Naive thymus-derived CD4-positive, alpha-beta T cell (primary cell): ENCODE measurements around the gene TMEFF1. TPM values are rescaled to one million over a fixed set of nuclear protein-coding genes. Genes with fewer than 3 reads are reported as not detected.

Source experiments
- ATAC-seq: fragments of 150-1000 bp; cut with Tn5 transposase; 2 replicates; pipeline ENCODE4 v1.10.0; 2021; ENCODE audit warnings: mild to moderate bottlenecking, moderate library complexity
- CTCF ChIA-PET: fragments of 350-600 bp; sonication (Branson Sonifier 250); formaldehyde crosslinking; loops from one replicate; lab custom pipeline; 2021; ENCODE audit warnings: antibody characterized with exemption; lab: Charles Lee
- POLR2A ChIA-PET: fragments of 350-600 bp; sonication (Branson Sonifier 250); formaldehyde crosslinking; loops from one replicate; lab custom pipeline; 2021; ENCODE audit warnings: antibody characterized with exemption, inconsistent platforms; lab: Charles Lee
- DNase-seq, 9 donors: peaks; one replicate each; pipeline versions ENCODE4 v3.0.0 to v3.0.0-alpha.2; 2020 to 2022; ENCODE audit warnings: mixed read lengths in 1 of 9
- H3K27ac ChIP-seq: one replicate; pipeline ENCODE4 v1.7.0; 2013; ENCODE audit warnings: mild to moderate bottlenecking, low read depth, low read length, moderate library complexity
- H3K27me3 ChIP-seq, 2 donors: one replicate each; pipeline ENCODE4 v1.7.0; 2013; ENCODE audit warnings: low read length in 2 of 2, mild to moderate bottlenecking in 2 of 2, moderate library complexity in 2 of 2; ENCODE audit not compliant: control insufficient read depth in 2 of 2, insufficient read depth in 2 of 2
- H3K36me3 ChIP-seq, 3 experiments: 1 replicate in 2 of 3; 2 replicates in 1 of 3; pipeline ENCODE4 v1.7.0; 2013; ENCODE audit warnings: low read length in 3 of 3, mild to moderate bottlenecking in 3 of 3, moderate library complexity in 1 of 3; ENCODE audit not compliant: insufficient read depth in 3 of 3, control insufficient read depth in 2 of 3
- H3K4me1 ChIP-seq, 2 donors: one replicate each; pipeline ENCODE4 v1.7.0; 2013; ENCODE audit warnings: low read length in 2 of 2, mild to moderate bottlenecking in 2 of 2, moderate library complexity in 1 of 2; ENCODE audit not compliant: control insufficient read depth in 2 of 2, insufficient read depth in 2 of 2
- H3K4me3 ChIP-seq: 2 replicates; pipeline ENCODE4 v1.7.0; 2013; ENCODE audit warnings: mild to moderate bottlenecking, low read length
- H3K9me3 ChIP-seq, 3 experiments: 1 replicate in 2 of 3; 2 replicates in 1 of 3; pipeline ENCODE4 v1.7.0; 2013; ENCODE audit warnings: low read length in 3 of 3; ENCODE audit not compliant: control insufficient read depth in 2 of 3
- H3K27ac Mint-ChIP-seq, 9 donors: one replicate each; pipeline ENCODE4 v1.8.0; 2020 to 2022; ENCODE audit warnings: mixed read lengths in 9 of 9, mild to moderate bottlenecking in 8 of 9, moderate library complexity in 5 of 9, inconsistent platforms in 2 of 9
- H3K27me3 Mint-ChIP-seq, 5 donors: one replicate each; pipeline ENCODE4 v1.8.0; 2021 to 2022; ENCODE audit warnings: mixed read lengths in 5 of 5, mild to moderate bottlenecking in 1 of 5
- H3K36me3 Mint-ChIP-seq, 5 donors: one replicate each; pipeline ENCODE4 v1.8.0; 2020 to 2022; ENCODE audit warnings: mixed read lengths in 5 of 5, mild to moderate bottlenecking in 3 of 5, inconsistent platforms in 1 of 5
- H3K4me1 Mint-ChIP-seq, 7 donors: one replicate each; pipeline ENCODE4 v1.8.0; 2020 to 2022; ENCODE audit warnings: mixed read lengths in 7 of 7, mild to moderate bottlenecking in 3 of 7, inconsistent platforms in 1 of 7
- H3K4me3 Mint-ChIP-seq, 10 donors: one replicate each; pipeline ENCODE4 v1.8.0; 2020 to 2022; ENCODE audit warnings: mild to moderate bottlenecking in 10 of 10, mixed read lengths in 10 of 10, moderate library complexity in 6 of 10, inconsistent platforms in 2 of 10
- H3K9me3 Mint-ChIP-seq, 11 donors: one replicate each; pipeline ENCODE4 v1.8.0; 2020 to 2022; ENCODE audit warnings: mixed read lengths in 11 of 11, mild to moderate bottlenecking in 4 of 11, inconsistent platforms in 1 of 11, moderate library complexity in 1 of 11
- intact Hi-C, 2 donors: fragments of 100-400 bp; cut with micrococcal nuclease; formaldehyde crosslinking; loops; one replicate each; pipeline ENCODE4 v1.15.1; 2023
- polyA plus RNA-seq, 2 donors: library from polyadenylated mRNA; unstranded; fragments of 300-500 nt; fragmentation: Illumina TruSeq; gene quantifications; one replicate each; pipeline ENCODE4 v1.2.3, GENCODE V29; 2021
- total RNA-seq, 6 experiments: library from RNA in 5 of 6; stranded (reverse) in 5 of 6; gene quantifications; 1 replicate in 5 of 6; 2 replicates in 1 of 6; pipeline ENCODE4 v1.2.3 and lab custom pipeline; 2021 to 2026

The TMEFF1 gene
- total and polyA plus RNA-seq, 7 experiments from 2014 or later: 0.27 to 0.56 TPM; not detected in 5

DNA sequence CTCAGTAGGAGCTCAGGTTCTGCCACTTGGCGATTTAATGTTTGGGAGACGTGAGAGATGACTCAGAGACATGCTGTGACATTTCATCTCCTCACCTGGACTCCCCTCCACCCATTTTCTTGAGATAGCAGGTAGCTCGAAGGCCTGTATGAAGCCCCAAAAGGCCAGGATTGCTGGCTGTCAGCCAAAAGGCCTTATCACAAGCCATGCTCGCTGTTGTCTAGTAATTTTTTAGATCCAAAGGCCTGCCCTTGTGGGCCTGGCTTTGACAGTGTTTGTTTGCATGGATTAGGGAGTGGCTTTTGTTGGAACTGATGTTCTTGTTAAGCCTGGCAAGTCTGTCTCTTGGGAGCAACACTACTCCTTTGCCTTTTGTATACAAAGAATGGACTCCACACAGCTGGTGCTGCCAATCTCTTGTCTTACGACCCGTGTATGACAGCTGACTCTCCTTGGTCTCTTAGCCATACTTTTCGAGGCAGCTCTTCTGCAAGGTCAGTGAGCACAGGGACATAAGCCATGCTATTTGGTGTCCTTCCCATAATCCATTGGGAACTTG lies 127.7 kb downstream of the TMEFF1 start:
- no peak overlapping the region for H3K4me3 ChIP-seq
- Mint-ChIP-seq H3K27me3 (peaks cover 0 to 30% (median 0%) of the 10 kb centered on the region in 5 donors), H3K4me3 (peak overlapping the region in 2 of 10 donors; percentile 8 to 39), H3K4me1 (peaks cover 12 to 30% (median 22%) of the 10 kb centered on the region in 7 donors), H3K27ac (no peak overlapping the region), H3K36me3 (peaks cover 0 to 4% (median 0%) of the 10 kb centered on the region in 5 donors), H3K9me3 (peaks cover 0 to 6% (median 0%) of the 10 kb centered on the region in 11 donors)
- CTCF ChIA-PET: interaction anchor here (1.7 kb wide), 1 partner anchor 711 kb away, joined by 5 read pairs; no protein-coding TSS in a partner anchor
- H3K27ac ChIP-seq: no peak overlapping the region
- H3K36me3 ChIP-seq: no peaks in the 10 kb centered on the region
- peaks cover 7 to 8% of the 10 kb centered on the region in 2 donors for H3K4me1 ChIP-seq
- POLR2A ChIA-PET: interaction anchor here (0.6 kb wide), 1 partner anchor 194 kb away, joined by 3 read pairs; no protein-coding TSS in a partner anchor
- DNase-seq: no peak
- H3K27me3 ChIP-seq: no peaks in the 10 kb centered on the region
- no peak for ATAC-seq
- intact Hi-C loops: loop anchor here (1.0 to 2.0 kb wide), 2 partner anchors 634 to 711 kb away; no protein-coding TSS in a partner anchor
- H3K9me3 ChIP-seq: no peaks in the 10 kb centered on the region

DNA sequence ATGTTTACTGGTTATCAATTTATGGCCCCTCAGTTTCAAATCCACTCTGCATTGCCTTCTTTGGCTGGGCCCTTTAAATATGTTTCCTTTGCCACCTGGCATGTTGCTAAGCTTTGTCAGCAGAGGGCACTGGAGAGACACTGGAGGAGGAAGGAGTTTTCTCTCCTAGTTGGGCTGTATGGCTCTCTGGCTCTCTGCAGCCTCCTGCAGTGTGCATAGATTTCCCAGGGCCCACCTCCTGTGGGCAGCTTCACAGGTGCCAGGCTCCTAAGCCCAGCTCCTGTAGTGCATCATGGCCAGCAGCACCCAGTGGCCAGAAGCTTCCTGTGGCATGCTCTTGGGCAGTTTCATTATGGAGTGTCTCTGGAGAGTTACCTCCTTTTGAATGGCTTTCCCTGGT lies 128.3 kb downstream of the TMEFF1 start:
- Mint-ChIP-seq H3K36me3 (peaks cover 0 to 4% (median 0%) of the 10 kb centered on the region in 5 donors), H3K9me3 (peaks cover 0 to 6% (median 0%) of the 10 kb centered on the region in 11 donors), H3K4me3 (peak overlapping the region in 5 of 10 donors; percentile 8 to 70 (median 48)), H3K4me1 (peaks cover 8 to 27% (median 20%) of the 10 kb centered on the region in 7 donors), H3K27me3 (peaks cover 0 to 25% (median 0%) of the 10 kb centered on the region in 5 donors), H3K27ac (peak overlapping the region in 1 of 9 donors; percentile 68)
- H3K27ac ChIP-seq: no peak overlapping the region
- intact Hi-C loops: loop anchor here (1.0 to 2.0 kb wide), 2 partner anchors 634 to 710 kb away; no protein-coding TSS in a partner anchor
- H3K4me3 ChIP-seq: no peak overlapping the region
- no peaks in the 10 kb centered on the region for H3K9me3 ChIP-seq
- CTCF ChIA-PET: interaction anchor here (0.6 to 1.7 kb wide), 2 partner anchors 571 to 710 kb away, joined by 3 to 5 read pairs; no protein-coding TSS in a partner anchor
- H3K36me3 ChIP-seq: no peaks in the 10 kb centered on the region
- ATAC-seq: peak; percentile 33
- peaks cover 7 to 8% of the 10 kb centered on the region in 2 donors for H3K4me1 ChIP-seq
- DNase-seq: peak in 6 of 9 donors; percentile 5 to 36 (median 28)
- no peaks in the 10 kb centered on the region for H3K27me3 ChIP-seq
- POLR2A ChIA-PET: interaction anchor here (0.6 kb wide), 1 partner anchor 195 kb away, joined by 3 read pairs; no protein-coding TSS in a partner anchor

GRCh38 chr9:100602342-100602801 lies 129.4 kb downstream of the TMEFF1 start:
- DNase-seq (no peak), ATAC-seq (no peak)
- Histone ChIP-seq H3K36me3 (no peaks in the 10 kb centered on the region), H3K4me3 (no peak overlapping the region), H3K27me3 (no peaks in the 10 kb centered on the region), H3K4me1 (peaks cover 7 to 8% of the 10 kb centered on the region in 2 donors), H3K27ac (no peak overlapping the region), H3K9me3 (no peaks in the 10 kb centered on the region)
- Mint-ChIP-seq H3K9me3 (peaks cover 0 to 6% (median 0%) of the 10 kb centered on the region in 11 donors), H3K36me3 (peaks cover 0 to 4% (median 0%) of the 10 kb centered on the region in 5 donors), H3K4me3 (no peak overlapping the region), H3K4me1 (peaks cover 8 to 23% (median 20%) of the 10 kb centered on the region in 7 donors), H3K27ac (peak overlapping the region in 1 of 9 donors; percentile 35), H3K27me3 (peaks cover 0 to 20% (median 0%) of the 10 kb centered on the region in 5 donors)
- intact Hi-C loops: no loop called here
- POLR2A ChIA-PET: interaction anchor here (0.6 kb wide), 1 partner anchor 77 kb away, joined by 4 read pairs; no protein-coding TSS in a partner anchor
- CTCF ChIA-PET: interaction anchor here (0.8 kb wide), 1 partner anchor 11 kb away, joined by 3 read pairs; no protein-coding TSS in a partner anchor

DNA sequence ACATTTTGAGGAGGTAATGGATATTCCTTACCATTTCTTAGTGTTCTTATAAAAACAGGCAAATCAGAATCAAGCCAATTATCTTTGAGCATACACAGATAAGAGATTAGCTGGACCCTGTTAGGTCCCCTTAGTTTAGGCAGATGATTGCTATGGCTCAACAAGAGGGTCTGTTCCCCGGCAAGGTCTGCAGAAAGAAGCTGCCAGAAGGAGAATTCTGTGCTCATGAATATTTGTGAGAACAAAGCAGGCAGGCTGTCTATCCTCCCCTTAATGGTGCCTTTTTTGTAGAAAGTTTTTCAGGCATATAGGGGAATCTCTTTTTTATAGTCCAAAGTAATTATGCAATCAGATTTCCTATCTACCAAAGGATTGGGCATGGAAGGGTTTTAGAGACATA lies 132.5 kb downstream of the TMEFF1 start:
- ChIA-PET POLR2A (no interaction called here), CTCF (interaction anchor here (1.3 kb wide), 1 partner anchor 11 kb away, joined by 3 read pairs; no protein-coding TSS in a partner anchor)
- Histone ChIP-seq H3K4me1 (no peaks in the 10 kb centered on the region), H3K9me3 (no peaks in the 10 kb centered on the region), H3K4me3 (no peak overlapping the region), H3K27ac (no peak overlapping the region), H3K36me3 (no peaks in the 10 kb centered on the region), H3K27me3 (no peaks in the 10 kb centered on the region)
- no peak overlapping the region for H3K4me3 Mint-ChIP-seq
- H3K9me3 Mint-ChIP-seq: peaks cover 0 to 6% (median 0%) of the 10 kb centered on the region in 11 donors
- peaks cover 0 to 12% (median 0%) of the 10 kb centered on the region in 5 donors for H3K27me3 Mint-ChIP-seq
- ATAC-seq (no peak), DNase-seq (no peak)
- intact Hi-C loops: no loop called here
- H3K4me1 Mint-ChIP-seq: peaks cover 0 to 3% (median 0%) of the 10 kb centered on the region in 7 donors
- H3K36me3 Mint-ChIP-seq: peaks cover 0 to 4% (median 0%) of the 10 kb centered on the region in 5 donors
- no peak overlapping the region for H3K27ac Mint-ChIP-seq

- Histone ChIP-seq H3K4me1 (no peaks in the 10 kb centered on the region), H3K4me3 (no peak overlapping the region), H3K27me3 (no peaks in the 10 kb centered on the region), H3K27ac (no peak overlapping the region), H3K9me3 (no peaks in the 10 kb centered on the region), H3K36me3 (no peaks in the 10 kb centered on the region)
- ATAC-seq (no peak), DNase-seq (no peak)
- peaks cover 0 to 10% (median 1%) of the 10 kb centered on the region in 5 donors for H3K36me3 Mint-ChIP-seq
- no peak overlapping the region for H3K27ac Mint-ChIP-seq
- peaks cover 5 to 31% (median 13%) of the 10 kb centered on the region in 11 donors for H3K9me3 Mint-ChIP-seq
- H3K4me1 Mint-ChIP-seq: no peaks in the 10 kb centered on the region
- ChIA-PET POLR2A (no interaction called here), CTCF (no interaction called here)
- peaks cover 3 to 19% (median 15%) of the 10 kb centered on the region in 5 donors for H3K27me3 Mint-ChIP-seq
- H3K4me3 Mint-ChIP-seq: no peak overlapping the region
- intact Hi-C loops: no loop called here
These were observed 146.2 kb downstream of the TMEFF1 start for GRCh38 chr9:100619194-100619593.

GRCh38 chr9:100619665-100620064 lies 146.7 kb downstream of the TMEFF1 start:
- ChIA-PET POLR2A (no interaction called here), CTCF (no interaction called here)
- no peak overlapping the region for H3K27ac ChIP-seq
- intact Hi-C loops: no loop called here
- no peaks in the 10 kb centered on the region for H3K9me3 ChIP-seq
- peaks cover 5 to 31% (median 13%) of the 10 kb centered on the region in 11 donors for H3K9me3 Mint-ChIP-seq
- no peaks in the 10 kb centered on the region for H3K4me1 ChIP-seq
- no peak overlapping the region for H3K4me3 Mint-ChIP-seq
- no peak overlapping the region for H3K27ac Mint-ChIP-seq
- peaks cover 2 to 19% (median 15%) of the 10 kb centered on the region in 5 donors for H3K27me3 Mint-ChIP-seq
- no peak for ATAC-seq
- peaks cover 0 to 10% (median 1%) of the 10 kb centered on the region in 5 donors for H3K36me3 Mint-ChIP-seq
- no peak for DNase-seq
- no peaks in the 10 kb centered on the region for H3K4me1 Mint-ChIP-seq
- no peaks in the 10 kb centered on the region for H3K27me3 ChIP-seq
- no peaks in the 10 kb centered on the region for H3K36me3 ChIP-seq
- H3K4me3 ChIP-seq: no peak overlapping the region
